Spleen (tissue), 11 donors: ENCODE results near the gene ELMO3. TPM values are rescaled to one million over a fixed set of nuclear protein-coding genes. Genes with fewer than 3 reads are reported as not detected.

ENCODE experiments used
- DNase-seq: peaks from one replicate; pipeline ENCODE4 v3.0.0-alpha.2; 2020
- H3K27ac ChIP-seq, 8 donors: fragments of 200-600 bp; sonication (generic) in 7 of 8; 1 replicate in 4 of 8; 2 replicates in 4 of 8; pipeline versions ENCODE4 v1.5.0 to v1.8.0; 2016 to 2021; ENCODE audit warnings: inconsistent platforms in 4 of 8, mild to moderate bottlenecking in 4 of 8, moderate library complexity in 1 of 8
- H3K27me3 ChIP-seq, 7 donors: fragments of 200-600 bp; sonication (generic) in 6 of 7; replicated peaks in 1 of 7; 1 replicate in 4 of 7; 2 replicates in 3 of 7; pipeline versions ENCODE4 v1.5.0 to v1.8.0; 2016 to 2021; ENCODE audit warnings: inconsistent platforms in 3 of 7, mild to moderate bottlenecking in 1 of 7
- H3K36me3 ChIP-seq, 6 donors: fragments of 200-600 bp; sonication (generic) in 5 of 6; 1 replicate in 4 of 6; 2 replicates in 2 of 6; pipeline versions ENCODE4 v1.5.0 to v1.8.0; 2016 to 2021; ENCODE audit warnings: inconsistent platforms in 2 of 6
- H3K4me1 ChIP-seq, 6 donors: fragments of 200-600 bp; sonication (generic) in 5 of 6; 1 replicate in 3 of 6; 2 replicates in 3 of 6; pipeline versions ENCODE4 v1.5.0 to v1.8.0; 2016 to 2021; ENCODE audit warnings: inconsistent platforms in 3 of 6
- H3K4me3 ChIP-seq, 8 donors: fragments of 200-600 bp; sonication (generic) in 7 of 8; 1 replicate in 4 of 8; 2 replicates in 4 of 8; pipeline versions ENCODE4 v1.5.0 to v1.8.0; 2016 to 2021; ENCODE audit warnings: inconsistent platforms in 4 of 8, mild to moderate bottlenecking in 4 of 8, moderate library complexity in 2 of 8
- H3K9me3 ChIP-seq, 8 donors: fragments of 200-600 bp; sonication (generic) in 7 of 8; 1 replicate in 4 of 8; 2 replicates in 4 of 8; pipeline versions ENCODE4 v1.5.0 to v1.8.0; 2016 to 2021; ENCODE audit warnings: inconsistent platforms in 4 of 8
- POLR2A ChIP-seq, 3 donors: fragments of 450-650 bp; IDR thresholded peaks; one replicate each; pipeline ENCODE4 v1.5.1; 2017; ENCODE audit warnings: antibody characterized with exemption in 3 of 3, mild to moderate bottlenecking in 1 of 3
- POLR2AphosphoS5 ChIP-seq, 3 donors: sonication (generic); formaldehyde crosslinking; IDR thresholded peaks; one replicate each; pipeline ENCODE4 v1.5.1; 2017; ENCODE audit warnings: antibody characterized with exemption in 3 of 3
- WGBS, 5 donors: extraction: QIAGEN DNeasy Blood & Tissue Kit in 3 of 5; methylation state at CpG; one replicate each; pipeline versions ENCODE4 v1.1.5 to v1.1.7; 2013 to 2018; 5-methylcytosine and 5-hydroxymethylcytosine counted together
- intact Hi-C: fragments of 100-400 bp; cut with DNase I; formaldehyde crosslinking; loops from one replicate; pipeline ENCODE4 v1.15.0; 2023; ENCODE audit warnings: low total_unique reads
- polyA plus RNA-seq, 3 donors: library from polyadenylated mRNA; stranded (reverse); fragments of 200-250 nt; gene quantifications; one replicate each; pipeline ENCODE4 v1.2.1, GENCODE V29; 2013
- total RNA-seq, 7 donors: library from RNA; depleted of rRNA in 3 of 7; stranded (reverse); fragments of >200 nt in 3 of 7; fragmentation: NEBNext Ultra II Directional in 4 of 7; extraction: Animal tissue kit (Norgen Biotek cat#: 25700) in 4 of 7; gene quantifications; one replicate each; pipeline versions ENCODE4 v1.1.0 to v1.2.1, GENCODE V29; 2016 to 2021
- TF ChIP-seq, protein P1 (sequence below), 11 experiments: fragments of 200-600 bp in 7 of 11; fragments of 450-650 bp in 4 of 11; sonication (generic) in 4 of 11; IDR thresholded peaks in 8 of 11; conservative IDR thresholded peaks in 3 of 11; 1 replicate in 7 of 11; 2 replicates in 4 of 11; pipeline versions ENCODE4 v1.4.0 to v1.8.0; 2016 to 2021; ENCODE audit warnings: antibody characterized with exemption in 11 of 11, inconsistent platforms in 4 of 11, mild to moderate bottlenecking in 1 of 11
- donor health status: healthy with polysubstance abuse.
- donor health status: DM: no; HTN: no; CAD: no; lungs with moderate emphysema.
- donor health status: DM: no; HTN: no; CAD: no.
- donor health status: Bipolar disorder and iron deficiency.
- donor health status: healthy.
- donor health status: DM: no; HTN: no; CAD: no.
- donor health status: DM: yes; HTN: yes; CAD: no.

The ELMO3 gene
- total and polyA plus RNA-seq, 10 donors: 2.8 to 8.7 (median 4.0) TPM

DNA sequence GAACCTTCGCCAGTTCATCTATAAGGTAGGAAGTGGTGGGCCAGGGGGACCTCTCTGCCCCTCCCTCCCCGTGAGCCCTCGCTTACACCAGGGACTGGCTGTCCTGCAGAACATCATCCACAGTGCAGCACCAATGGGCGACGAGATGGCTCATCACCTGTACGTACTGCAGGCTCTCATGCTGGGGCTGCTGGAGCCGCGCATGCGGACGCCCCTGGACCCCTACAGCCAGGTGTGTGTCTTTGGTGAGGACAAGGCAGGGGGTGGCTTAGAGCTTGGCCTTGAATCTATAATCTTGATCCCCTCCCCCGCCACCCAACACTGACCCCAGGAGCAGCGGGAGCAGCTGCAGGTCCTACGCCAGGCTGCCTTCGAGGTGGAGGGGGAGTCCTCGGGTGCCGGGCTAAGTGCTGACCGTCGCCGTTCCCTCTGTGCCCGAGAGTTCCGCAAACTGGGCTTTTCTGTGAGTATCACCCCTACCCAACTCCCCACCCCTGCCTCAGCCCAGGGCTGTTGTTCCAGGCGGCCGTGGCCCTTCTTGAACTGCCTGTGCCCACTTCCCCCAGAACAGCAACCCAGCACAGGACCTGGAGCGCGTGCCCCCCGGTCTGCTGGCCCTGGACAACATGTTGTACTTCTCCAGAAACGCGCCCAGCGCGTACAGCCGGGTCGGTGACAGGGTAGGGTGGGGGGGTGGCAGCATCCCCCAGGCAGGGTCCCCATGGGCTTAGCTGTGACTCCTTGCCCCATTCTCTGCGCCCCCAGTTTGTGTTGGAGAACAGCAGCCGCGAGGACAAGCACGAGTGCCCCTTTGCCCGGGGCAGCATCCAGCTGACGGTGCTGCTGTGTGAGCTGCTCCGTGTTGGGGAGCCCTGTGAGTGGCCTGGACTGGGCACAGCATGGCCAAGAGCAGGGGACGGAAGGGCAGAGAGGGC is 2.7 kb downstream of the ELMO3 start:
- no peaks in the 10 kb centered on the region for H3K27me3 ChIP-seq
- no peak overlapping the region for H3K4me3 ChIP-seq
- H3K4me1 ChIP-seq: peaks cover 0 to 43% (median 11%) of the 10 kb centered on the region in 6 donors
- peaks cover 0 to 91% (median 66%) of the 10 kb centered on the region in 6 donors for H3K36me3 ChIP-seq
- WGBS, 5 donors: 94 to 97% (median 96%) methylated on average over 27 to 40 of the region's 40 CpGs
- intact Hi-C loops: no loop called here
- DNase-seq: no peak
- H3K27ac ChIP-seq: no peak overlapping the region
- H3K9me3 ChIP-seq: no peaks in the 10 kb centered on the region
- TF ChIP-seq POLR2A (IDR thresholded peaks at IDR 0.05): no peak
- TF ChIP-seq, protein P1, sequence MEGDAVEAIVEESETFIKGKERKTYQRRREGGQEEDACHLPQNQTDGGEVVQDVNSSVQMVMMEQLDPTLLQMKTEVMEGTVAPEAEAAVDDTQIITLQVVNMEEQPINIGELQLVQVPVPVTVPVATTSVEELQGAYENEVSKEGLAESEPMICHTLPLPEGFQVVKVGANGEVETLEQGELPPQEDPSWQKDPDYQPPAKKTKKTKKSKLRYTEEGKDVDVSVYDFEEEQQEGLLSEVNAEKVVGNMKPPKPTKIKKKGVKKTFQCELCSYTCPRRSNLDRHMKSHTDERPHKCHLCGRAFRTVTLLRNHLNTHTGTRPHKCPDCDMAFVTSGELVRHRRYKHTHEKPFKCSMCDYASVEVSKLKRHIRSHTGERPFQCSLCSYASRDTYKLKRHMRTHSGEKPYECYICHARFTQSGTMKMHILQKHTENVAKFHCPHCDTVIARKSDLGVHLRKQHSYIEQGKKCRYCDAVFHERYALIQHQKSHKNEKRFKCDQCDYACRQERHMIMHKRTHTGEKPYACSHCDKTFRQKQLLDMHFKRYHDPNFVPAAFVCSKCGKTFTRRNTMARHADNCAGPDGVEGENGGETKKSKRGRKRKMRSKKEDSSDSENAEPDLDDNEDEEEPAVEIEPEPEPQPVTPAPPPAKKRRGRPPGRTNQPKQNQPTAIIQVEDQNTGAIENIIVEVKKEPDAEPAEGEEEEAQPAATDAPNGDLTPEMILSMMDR (IDR thresholded peaks at IDR 0.05 in 8 of 11, conservative IDR thresholded peaks at IDR 0.05 in 3 of 11): no peak
- peak in 2 of 3 donors; percentile 11 to 16 for TF ChIP-seq POLR2AphosphoS5 (IDR thresholded peaks at IDR 0.05)

DNA sequence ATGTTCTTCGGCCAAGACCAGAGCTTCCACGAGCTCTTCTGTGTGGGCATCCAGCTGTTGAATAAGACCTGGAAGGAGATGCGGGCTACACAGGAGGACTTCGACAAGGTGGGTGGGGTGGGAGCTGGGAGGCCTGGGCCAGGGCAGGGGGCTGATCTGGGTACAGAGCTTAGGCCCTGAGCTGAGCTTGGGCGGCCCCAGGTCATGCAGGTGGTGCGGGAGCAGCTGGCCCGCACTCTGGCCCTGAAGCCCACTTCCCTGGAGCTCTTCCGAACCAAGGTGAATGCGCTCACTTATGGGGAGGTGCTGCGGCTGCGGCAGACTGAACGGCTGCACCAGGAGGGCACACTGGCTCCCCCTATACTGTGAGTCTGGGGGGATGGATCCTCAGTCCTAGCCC is 3.5 kb downstream of the ELMO3 start:
- Histone ChIP-seq H3K9me3 (no peaks in the 10 kb centered on the region), H3K27me3 (no peaks in the 10 kb centered on the region), H3K36me3 (peaks cover 0 to 90% (median 59%) of the 10 kb centered on the region in 6 donors), H3K4me3 (no peak overlapping the region), H3K27ac (no peak overlapping the region), H3K4me1 (peaks cover 0 to 37% (median 8%) of the 10 kb centered on the region in 6 donors)
- TF ChIP-seq POLR2A (IDR thresholded peaks at IDR 0.05): no peak
- no peak for TF ChIP-seq POLR2AphosphoS5 (IDR thresholded peaks at IDR 0.05)
- TF ChIP-seq, protein P1 (IDR thresholded peaks at IDR 0.05 in 8 of 11, conservative IDR thresholded peaks at IDR 0.05 in 3 of 11): no peak
- WGBS, 5 donors: 93 to 100% (median 97%) methylated on average over 1 to 12 of the region's 12 CpGs
- DNase-seq: no peak
- intact Hi-C loops: no loop called here

DNA sequence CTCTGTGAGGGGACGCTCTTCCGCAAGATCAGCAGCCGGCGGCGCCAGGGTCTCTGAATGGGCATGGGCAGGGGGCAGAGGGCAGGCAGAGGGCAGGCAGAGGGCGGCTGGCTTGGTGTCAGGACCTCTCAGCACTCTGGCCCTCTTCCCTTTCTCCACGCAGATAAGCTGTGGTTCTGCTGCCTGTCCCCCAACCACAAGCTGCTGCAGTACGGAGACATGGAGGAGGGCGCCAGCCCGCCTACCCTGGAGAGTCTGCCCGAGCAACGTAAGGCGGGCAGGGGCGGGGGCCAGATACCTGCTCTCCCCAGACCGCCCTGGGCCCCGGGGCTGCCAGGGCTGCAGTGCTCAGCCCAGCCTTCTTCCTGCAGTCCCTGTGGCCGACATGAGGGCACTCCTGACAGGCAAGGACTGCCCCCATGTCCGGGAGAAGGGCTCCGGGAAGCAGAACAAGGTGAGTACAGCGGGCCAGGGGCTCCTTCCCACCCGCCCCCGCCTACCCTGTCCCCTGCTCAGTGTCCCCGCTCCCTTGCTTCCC is 4.1 kb downstream of the ELMO3 start:
- H3K36me3 ChIP-seq: peaks cover 0 to 90% (median 53%) of the 10 kb centered on the region in 6 donors
- intact Hi-C loops: no loop called here
- TF ChIP-seq, protein P1 (IDR thresholded peaks at IDR 0.05 in 8 of 11, conservative IDR thresholded peaks at IDR 0.05 in 3 of 11): no peak
- TF ChIP-seq POLR2AphosphoS5 (IDR thresholded peaks at IDR 0.05): peak in 1 of 3 donors; percentile 39
- no peak for TF ChIP-seq POLR2A (IDR thresholded peaks at IDR 0.05)
- peaks cover 0 to 31% (median 5%) of the 10 kb centered on the region in 6 donors for H3K4me1 ChIP-seq
- no peaks in the 10 kb centered on the region for H3K27me3 ChIP-seq
- no peak overlapping the region for H3K27ac ChIP-seq
- WGBS, 5 donors: 88 to 93% (median 92%) methylated on average over 12 to 23 of the region's 23 CpGs
- no peak for DNase-seq
- no peak overlapping the region for H3K4me3 ChIP-seq
- H3K9me3 ChIP-seq: no peaks in the 10 kb centered on the region

DNA sequence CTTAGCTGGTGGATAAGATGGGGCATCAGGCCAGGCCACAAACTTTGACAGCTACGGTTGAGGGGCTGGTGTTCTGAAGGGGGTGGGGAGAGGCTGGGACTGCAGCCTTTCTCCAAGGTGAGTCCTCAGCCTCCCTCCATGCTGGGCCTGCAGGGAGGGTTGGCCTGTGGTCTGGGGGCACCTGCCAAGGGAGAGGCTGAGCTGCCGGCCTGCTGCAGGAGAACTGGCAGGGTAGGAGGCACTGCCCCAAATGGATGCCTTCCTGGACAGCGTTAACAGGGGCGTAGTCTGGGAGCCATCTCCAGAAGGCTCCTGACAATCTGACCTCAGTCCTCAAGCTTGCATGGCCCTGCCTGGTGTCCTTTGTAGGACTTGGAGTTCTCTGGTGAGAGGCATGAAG is 5.1 kb downstream of the ELMO3 start:
- no peaks in the 10 kb centered on the region for H3K27me3 ChIP-seq
- 68 to 81% (median 76%) methylated on average over 1 to 4 of the region's 4 CpGs for WGBS, 5 donors
- peak in 2 of 3 donors; percentile 16 to 57 for TF ChIP-seq POLR2AphosphoS5 (IDR thresholded peaks at IDR 0.05)
- TF ChIP-seq, protein P1 (IDR thresholded peaks at IDR 0.05 in 8 of 11, conservative IDR thresholded peaks at IDR 0.05 in 3 of 11): no peak
- H3K9me3 ChIP-seq: no peaks in the 10 kb centered on the region
- H3K4me1 ChIP-seq: peaks cover 0 to 20% (median 0%) of the 10 kb centered on the region in 6 donors
- no peak overlapping the region for H3K27ac ChIP-seq
- peaks cover 0 to 79% (median 43%) of the 10 kb centered on the region in 6 donors for H3K36me3 ChIP-seq
- no peak for DNase-seq
- no peak overlapping the region for H3K4me3 ChIP-seq
- intact Hi-C loops: no loop called here
